Stimulated activated CD4-positive, alpha-beta T cell treated with anti-CD3 and anti-CD28 coated beads, TNF-alpha, amount 100 ng/mL, for 1 hour (primary cell): ENCODE measurements around the gene FOXF1.

Source experiments
- DNase-seq, 3 donors: peaks; one replicate each; pipeline ENCODE4 v3.0.0-alpha.2; 2020; ENCODE audit warnings: low read depth in 3 of 3, low spot score in 1 of 3

Gene FOXF1

DNA sequence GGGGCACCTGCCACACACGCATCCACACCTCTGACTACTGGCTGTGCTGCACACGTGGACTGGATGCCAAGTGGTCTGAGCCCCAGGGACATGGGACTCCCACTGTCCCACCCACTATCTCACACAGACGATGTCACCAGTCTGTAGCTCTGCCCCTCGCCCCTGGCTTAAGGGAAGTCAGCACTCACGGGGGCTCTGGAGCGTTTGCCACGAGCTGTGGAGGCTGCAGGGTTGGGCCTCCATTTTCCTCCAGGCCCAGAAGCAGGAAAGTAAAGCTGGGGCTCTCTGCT, 22.1 kb downstream of the FOXF1 start:
- DNase-seq, result no peak

DNA sequence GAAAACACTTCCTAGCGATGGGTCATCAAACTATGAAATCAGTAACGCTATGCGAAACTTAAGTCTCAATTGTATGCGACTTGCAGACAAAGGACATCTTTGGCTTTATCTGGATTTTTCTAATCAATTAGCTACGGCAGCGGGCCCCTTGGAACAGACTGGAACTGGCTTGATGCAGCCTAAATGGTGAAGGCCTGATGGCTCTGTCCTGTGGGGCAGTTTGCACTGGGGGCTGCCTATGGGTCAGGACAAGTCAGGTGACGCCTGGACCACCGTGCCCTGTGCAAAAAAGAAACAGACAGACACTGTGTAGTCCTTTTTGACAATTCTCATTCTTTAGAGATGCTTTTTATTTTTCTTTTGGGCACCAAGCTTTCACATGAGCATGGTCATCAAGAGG, 22.7 kb downstream of the FOXF1 start:
- DNase-seq, result no peak

DNA sequence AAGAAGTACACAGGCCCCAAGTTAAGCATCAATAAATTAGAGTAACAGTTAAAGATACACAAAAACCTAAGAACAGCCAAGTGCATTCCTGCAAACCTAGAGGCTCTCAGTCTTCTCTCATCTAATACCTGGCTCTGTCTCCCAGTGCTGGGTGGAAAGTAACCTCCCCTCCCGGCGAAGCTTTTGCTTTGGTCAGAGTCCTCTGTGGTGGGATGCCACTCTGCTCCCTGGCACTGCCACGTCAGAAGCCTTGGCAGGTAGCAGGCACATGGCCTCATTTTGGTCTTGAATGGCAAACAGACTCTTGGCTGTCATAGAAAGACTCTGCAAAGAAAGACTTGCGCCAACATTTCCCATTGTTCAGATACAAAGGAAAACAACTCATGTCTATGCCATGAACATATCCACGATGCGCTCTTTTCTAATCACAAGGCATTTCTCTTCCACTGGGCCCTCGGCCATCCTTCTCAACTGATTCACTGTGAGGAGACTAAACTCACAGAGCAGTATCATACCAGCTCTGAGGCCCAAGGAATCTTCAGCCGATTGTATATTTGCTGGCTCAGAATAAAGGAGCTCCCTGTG, 23.5 kb downstream of the FOXF1 start:
- DNase-seq, result no peak

DNA sequence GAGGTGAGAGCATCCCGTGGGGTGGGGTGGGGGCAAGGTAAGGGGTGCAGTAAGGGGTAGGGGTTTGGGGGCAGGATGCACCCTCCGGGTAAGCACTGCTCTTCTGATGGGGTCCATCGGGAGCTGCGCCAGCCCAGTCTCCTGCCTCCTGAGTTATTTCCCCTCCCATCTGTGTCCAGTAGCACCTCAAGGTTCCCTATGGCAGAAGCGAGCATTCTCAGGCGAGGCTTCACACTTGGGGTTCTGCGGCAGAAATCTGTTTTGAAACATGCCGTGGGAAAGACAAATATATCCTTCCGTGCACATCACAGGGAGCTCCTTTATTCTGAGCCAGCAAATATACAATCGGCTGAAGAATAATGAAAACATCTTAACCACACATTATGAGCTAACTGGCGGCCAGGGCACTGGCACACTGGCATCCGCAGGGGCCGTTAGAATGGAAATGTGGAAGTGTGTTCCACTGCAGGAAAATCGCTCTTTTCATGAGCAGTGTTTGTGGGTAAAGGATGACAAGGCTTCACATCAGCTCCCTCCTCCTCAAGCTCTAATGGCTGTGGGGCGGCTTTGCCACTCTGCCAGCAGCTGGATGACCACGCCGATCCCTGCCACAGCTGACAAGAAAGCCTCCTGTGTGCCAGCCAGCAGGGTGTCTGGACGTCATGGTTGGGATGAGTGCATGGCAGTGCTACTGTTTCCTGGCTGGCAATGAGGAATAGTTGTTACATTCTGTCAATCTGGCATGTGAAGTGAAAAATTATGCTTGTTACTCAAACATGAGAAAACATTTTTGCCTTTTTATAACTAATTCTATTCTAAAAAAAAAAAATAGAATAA, 24.7 kb downstream of the FOXF1 start:
- no peak for DNase-seq

DNA sequence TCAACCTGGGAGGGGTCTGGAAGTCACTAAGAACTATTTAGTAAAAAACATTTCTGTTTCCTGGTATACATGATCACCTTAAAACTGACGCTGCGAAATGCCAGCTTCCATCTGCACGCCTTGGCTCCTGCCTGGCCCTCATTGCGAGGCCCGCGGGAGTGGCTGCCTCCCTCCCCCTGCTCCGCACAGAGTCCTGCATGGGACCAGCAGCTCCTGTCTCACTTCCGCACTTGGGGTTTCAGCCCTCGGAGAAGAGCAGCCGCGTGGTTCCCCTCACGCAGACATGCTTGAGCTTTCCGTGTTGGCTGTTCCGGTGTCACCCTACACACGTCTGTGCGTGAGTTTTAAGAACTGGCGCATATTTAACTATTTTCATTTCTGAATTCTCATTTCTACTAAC, 26.3 kb downstream of the FOXF1 start:
- DNase-seq, result no peak

DNA sequence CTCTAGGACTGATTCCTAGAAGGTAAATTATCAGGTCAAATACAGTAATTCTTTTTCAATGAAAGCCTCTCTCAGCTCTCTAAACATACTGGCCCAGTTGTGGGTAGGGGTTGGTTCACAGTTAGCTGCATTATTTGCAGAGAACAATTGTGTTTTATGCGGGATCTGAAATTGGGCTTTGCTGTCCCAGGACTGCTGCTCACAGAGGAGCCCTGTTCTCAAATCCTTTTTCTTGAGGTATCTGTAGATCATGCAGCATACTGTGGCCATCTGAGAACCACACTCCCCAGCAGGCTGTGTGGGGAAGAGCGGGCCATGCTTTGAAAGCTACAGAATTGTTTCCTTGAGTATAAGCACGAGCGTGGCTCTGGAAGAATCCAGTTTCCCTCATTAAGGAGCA, 27.2 kb downstream of the FOXF1 start:
- DNase-seq, result no peak

DNA sequence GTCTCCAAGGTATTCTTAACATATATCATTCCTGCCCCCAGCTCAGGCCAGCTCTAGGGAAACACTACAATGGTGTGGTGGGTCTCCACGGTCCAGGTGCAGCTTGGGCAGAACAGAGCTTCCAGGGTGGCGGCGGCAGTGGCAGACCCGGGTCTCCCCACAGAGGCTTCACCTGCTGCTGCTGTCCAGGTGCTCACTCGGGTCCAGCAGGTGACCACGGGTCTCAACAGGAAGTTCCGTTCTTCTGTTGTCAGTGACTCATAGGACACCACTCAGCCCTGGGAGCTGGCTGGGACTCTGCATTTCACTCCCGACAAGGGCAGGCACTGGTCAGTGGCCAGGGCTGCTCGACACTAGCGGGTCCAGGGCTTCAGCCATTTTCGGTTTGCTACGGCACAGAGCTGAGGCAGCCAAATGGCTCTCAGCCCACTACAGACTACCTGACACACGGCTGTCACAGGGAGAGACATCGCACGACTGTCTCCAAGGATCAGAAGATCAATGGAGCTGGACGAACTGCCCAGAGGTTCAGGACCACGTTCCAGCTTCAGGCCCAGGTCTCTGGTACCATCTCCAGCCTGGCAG, 28.0 kb downstream of the FOXF1 start:
- no peak for DNase-seq

DNA sequence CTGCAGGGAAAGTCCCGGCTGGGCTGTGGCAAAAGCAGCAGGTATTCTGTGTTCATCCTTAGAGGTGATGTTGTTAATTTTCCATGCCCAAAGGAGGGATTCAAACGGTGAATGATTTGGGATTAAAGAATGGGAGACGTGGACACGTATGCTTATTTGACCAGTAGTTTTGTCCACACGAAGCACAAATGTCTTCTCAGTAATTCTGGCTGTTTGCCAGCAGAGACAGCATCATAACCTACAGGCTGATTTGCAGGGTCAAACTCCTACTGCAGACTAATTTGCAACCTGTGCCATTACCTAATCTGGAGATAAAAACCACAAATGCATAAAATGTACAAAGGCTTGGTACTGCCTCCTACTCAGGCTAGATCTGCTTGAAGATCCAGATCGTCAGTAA, 30.6 kb downstream of the FOXF1 start:
- DNase-seq, result no peak

DNA sequence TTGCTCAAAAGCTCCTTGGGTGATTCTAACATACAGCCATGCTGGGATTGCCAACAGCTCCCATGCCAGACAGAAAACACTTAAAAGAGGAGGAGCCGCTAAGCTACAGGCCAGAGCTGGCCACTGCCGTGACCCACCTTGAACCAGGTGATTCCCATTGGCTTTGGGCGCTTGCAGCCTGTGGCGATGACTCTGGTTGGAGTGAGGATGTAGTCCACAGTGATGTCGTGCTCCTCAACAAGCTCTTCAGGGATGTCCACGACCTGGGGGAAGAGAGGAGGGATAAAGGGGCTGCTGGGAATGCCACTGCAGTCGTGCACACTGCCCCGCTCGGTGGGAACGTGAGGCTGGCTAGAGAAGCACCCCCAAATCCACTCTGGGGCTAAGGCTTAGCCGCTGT, 31.2 kb downstream of the FOXF1 start:
- no peak for DNase-seq

DNA sequence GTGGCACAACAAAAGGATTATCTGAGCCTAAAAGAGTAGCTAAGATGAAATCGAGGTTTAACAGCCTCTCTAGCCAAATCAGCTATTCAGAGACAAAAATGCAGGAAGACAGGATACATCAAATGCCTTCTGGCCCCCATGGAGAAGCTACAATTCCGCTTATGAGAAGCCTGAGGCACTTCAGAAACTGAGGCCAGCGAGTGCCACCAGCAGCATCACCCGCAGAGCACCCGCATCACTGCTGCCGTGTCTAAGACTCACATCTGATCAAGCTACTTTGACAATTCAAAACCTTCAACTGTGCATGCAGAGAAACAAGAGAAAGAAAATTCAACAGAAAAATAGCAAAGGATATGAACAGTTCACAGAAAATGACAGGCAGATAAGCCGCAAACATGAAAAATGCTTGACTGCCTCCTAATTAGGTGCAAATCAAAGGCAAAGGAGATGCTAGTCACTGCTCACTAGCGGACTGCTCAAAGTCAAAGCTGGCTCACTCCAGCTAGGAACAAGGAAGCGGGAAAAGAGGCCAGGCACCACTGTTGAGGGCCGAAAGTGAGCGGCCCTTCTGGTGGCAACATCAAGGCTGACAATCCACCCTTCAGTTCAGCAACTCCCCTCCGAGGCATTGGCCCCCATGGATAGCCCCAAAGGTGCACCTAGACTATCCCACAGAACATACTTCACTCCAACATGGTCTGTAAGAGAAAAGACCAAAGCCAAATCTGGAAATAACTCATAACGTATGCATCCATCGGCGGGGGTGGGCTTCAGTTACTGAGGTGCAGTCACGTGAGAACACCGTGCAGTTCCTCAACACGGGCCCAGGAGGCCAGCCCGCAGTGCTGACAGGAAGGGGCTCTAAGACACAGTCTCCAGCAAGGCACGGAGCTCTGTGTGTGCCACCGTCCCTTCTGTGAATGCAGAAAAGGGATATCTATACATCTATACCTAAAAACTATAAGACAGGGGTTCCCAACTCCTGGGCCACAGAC, 32.7 kb downstream of the FOXF1 start:
- DNase-seq, result no peak

DNA sequence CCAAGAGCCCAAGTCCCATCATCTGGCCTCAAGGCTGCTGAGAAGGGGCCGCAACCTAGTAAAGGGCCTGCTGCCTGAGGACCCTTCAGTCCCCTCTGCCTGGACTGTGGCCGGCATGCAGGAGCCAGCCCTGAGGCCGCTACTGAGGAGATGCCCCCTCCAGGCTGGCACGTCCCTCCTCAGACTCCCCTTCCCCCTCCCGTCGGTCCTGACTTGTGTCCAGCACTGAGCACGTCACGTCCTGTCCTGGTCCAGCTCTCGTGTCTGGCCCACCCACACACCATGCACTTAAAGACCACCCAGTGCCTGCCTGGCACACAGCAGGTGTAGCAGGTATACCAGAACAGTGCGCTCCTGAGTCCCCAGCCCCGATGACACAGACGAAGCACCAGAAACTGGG, 35.2 kb downstream of the FOXF1 start:
- DNase-seq, result no peak

DNA sequence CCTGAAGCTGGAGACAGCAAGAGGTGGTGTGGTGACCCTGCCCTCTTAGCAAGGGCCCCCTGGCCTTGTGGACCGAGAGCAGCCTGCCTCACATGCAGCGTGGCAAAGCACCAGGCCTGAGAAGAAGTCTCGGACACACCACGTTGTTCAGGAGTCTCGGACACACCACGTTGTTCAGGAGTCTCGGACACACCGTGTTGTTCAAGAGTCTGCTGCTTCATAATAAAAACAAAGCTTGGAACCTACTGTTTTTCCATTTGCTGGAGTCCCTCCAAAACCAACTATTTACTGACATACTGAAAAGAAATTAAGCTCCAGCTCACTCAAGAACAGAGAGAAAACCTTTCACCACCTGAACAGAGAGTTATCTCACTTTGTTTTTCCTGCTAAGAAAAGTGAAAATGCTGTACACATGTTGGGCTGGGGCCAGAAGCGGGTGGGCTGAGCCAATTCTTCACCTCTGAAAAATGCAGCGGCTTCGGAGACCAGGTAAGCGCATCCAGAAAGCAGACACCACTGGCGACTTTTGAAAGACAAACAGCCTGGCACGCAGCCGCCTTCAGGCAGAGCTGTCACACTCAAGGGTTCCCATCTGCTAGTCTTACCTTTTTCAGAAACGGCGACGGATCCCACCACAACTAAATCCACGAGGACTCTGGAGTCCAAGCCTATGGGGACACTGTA, 35.8 kb downstream of the FOXF1 start:
- DNase-seq, result no peak

DNA sequence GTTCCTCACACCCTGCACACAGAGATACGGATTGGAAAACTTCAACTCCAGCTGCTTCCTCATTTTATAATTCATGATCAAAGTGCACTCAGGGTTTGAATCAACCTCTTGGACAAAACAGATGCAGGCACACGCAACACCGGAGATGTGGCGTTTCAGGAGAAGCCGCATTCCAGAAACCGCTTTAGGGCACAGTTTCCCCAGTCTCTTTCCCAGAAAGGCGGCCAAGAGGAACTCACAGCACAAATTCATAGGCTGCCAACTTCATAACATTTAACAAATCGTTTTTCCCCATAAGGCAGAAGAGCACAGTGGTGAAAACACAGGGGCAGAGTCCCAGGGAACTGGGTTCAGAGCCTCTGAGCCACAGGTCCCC, 36.3 kb downstream of the FOXF1 start:
- DNase-seq, result no peak

DNA sequence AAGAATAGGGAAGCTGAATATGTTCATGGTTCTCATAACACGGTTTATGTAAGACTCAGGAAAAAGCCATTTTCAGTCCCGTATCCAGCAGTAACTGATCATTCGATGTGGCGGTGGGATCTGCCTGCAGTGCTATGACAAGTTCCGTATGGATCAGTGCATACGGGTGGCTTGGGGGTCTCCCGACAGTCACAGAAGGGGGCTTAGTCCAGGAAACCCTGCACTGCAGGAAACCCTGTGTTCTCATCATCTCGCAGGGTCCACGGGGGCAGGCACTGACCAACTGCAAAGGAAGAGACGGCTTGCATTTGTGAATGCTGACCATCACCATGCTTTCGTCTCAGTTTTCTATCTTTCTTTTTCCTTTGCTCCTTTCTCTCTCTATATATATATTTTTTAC, 37.0 kb downstream of the FOXF1 start:
- no peak for DNase-seq

DNA sequence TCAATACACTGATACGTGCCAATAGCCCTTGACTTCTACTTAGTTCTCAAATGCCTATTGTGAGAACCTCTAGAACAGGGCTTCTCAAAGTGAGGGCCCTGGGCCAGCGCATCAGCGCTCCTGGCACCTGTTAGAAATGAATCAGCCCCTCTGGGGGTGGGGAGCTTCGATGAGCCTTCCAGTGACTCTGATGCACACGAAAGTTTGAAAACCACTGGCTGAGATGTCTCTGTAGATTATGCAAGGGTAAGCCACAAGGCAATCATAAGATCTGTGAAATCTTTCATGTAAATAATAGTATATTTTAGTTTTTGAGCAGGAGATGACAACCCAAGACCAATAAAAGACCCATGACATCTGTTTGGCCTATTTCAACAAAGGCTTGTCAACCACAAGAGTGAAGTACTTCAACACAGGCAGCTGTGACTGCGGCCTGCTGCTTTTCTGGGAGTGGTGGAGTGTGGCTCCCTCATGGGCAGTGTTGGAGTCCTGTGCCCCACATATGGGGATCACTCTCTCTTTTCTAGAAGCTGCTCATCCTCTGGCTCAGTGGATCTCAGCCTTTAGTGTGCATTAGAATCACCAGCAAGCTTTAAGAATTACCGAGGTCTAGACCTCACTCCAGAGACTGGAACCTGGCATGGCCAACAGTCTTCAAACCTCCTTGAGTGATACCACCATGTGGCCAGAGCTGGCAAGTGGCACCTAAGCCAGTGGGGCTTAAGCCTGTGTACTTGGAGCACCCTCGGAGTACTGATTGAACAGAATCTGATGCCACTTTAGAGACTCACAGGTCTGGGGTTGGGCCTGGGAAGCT, 39.0 kb downstream of the FOXF1 start:
- DNase-seq, result no peak

DNA sequence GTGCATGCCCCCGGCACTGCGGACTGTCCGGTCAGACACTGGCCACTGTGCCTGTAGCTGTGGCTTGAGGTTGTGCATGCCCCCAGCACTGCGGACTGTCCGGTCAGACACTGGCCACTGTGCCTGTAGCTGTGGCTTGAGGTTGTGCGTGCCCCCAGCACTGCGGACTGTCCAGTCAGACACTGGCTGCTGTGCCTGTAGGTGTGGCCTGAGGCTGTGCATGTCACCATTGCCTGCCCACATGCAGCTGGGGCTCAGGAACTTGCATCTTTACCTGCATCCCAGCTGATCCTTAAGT, 39.5 kb downstream of the FOXF1 start:
- DNase-seq, result no peak

DNA sequence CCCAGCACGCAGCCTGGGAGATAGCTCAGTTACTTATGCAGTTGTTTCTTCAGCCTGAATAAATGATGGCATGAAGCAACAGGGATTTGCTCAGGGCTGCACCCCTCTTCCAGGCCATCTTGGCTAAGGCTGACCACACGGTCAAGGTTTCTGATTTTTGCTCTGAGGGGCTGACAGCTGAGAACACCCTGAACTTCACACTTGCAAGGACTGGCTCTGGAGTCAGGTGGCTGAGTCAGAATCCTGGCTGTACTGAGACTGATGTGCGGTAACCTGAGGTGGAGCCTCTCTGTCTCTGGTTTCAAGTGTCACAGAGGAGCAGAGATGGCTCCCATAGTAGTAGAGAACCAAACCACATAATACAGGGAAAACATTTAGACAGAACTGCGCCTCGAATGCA, 40.0 kb downstream of the FOXF1 start:
- no peak for DNase-seq

DNA sequence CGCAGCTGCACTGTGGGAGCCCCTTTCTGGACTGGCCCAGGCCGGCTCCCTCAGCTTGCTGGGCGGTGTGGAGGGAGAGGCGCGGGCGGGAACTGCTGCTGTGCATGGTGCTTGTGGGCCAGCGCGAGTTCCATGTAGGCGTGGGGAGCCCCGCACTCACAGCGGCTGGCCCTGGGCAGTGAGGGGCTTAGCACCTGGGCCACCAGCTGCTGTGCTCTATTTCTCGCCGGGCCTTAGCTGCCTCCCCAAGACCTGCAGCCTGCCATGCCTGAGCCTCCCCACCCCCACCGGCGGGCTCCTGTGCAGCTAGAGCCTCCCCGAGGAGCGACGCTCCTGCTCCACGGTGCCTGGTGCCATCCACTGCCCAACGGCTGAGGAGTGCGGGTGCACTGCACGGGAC, 43.0 kb downstream of the FOXF1 start:
- no peak for DNase-seq

DNA sequence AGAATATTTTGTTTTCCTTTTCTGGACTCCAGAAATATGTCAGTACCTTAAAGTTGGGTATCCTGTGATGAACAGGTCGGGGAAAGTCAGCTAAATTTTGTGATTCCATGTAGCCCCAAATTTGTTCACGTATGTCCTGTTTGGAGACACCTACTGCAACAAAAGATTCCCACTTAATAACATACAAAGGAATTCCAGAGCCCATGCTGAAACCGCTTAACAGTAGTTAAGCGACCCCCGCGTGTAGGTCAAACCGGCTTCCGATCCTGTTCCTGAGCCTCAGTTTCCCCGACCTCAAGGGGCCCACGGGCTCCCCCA, 44.2 kb downstream of the FOXF1 start:
- DNase-seq, result no peak

DNA sequence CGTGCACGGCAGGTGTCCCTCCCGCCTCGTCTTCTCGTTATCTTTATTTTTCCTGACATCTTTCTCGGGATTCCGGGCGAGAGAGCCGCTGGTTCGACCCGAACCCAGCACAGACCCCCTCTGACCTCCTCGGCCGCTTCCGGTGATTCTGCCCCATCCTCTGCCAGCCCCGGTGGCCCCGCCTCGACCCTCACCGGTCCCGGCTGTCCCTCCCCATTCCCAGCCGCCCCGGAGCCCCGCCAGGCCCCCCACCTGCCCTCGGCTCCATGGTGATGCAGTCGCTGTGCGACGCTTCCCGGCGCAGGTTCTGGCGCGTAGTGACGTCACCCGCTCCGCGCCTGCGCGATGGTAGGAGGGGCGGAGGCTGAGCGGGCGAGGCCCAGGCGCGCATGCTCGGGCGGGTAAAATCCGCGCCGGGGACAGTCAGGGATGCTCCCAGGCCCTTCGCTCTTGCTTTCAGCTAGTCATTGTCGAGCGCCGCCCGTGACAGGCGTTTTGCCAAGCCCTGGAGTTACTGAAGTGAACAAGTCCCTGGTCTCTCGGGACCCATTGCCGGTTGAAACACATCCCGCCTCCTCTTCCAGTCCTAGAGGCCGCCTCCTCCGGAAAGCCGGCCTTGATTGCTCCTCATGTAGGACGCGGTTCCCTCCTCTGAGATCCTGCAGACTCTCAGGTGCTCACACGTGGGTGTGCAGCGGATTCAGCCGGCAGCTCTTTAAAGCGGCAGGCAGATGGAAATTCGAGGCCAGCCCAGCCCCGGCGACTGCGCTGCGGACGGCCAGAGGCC, 44.8 kb downstream of the FOXF1 start, which contains the start of gene MTHFSD:
Gene MTHFSD (minus strand): TSS at position 319 of the 787 bp plus-strand sequence. CDS start 51 bp downstream, at position 268.
- peak; percentile 87 to 98 (median 93) for DNase-seq
